HG02759 (cell line): ENCODE results near the gene TRAF3IP1.
"Not testable (repeated sequence)": the region's sequence is repeated elsewhere in the genome, so short reads cannot be mapped to it uniquely, and the experiment has no call there.

Source experiments
- ATAC-seq: cut with Tn5 transposase; IDR thresholded peaks from one replicate; pipeline ENCODE4 v1.9.1; 2021; ENCODE audit warnings: mild to moderate bottlenecking, moderate library complexity; ENCODE audit not compliant: unreplicated experiment

The TRAF3IP1 gene

GRCh38 chr2:238405217-238405555, 84.9 kb downstream of the TRAF3IP1 start:
- ATAC-seq = not testable (repeated sequence)

DNA sequence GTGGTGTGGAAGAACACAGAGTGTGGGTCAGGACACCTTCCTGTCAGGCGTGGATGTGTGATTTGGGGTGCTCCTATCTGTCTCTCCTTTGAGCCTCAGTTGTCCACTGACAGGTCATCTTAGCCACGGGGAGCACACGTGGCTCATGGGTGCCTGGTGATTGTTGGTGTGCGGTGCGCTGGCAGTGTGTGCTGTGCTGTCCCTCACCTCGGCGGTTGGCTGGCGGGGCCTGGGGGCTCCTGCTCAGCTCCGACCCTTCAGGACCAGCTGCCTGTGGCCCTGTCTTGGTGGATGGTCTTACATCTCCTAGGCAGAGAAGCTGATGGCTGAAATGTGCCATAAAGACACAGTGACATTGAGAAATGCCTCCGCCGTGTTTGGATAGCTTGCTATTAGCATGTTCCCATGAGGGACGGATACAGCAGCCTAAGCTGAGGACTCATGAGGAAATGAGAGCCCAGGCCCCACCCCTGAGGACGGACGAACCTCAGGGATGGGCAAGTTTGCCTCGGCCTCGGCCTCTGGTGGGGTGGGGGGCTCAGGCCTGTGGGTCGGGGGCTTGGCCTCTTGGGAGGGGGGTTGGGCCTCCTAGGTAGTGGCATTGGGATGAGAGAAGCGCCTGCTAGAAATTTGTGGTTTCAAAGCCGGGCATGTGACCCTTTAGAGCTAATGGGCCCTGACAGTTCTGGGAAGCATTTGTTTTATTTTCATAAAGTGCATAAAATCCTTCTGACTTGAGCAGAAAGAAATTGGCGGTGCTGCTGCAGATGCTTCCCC, 86.1 kb downstream of the TRAF3IP1 start:
- no peak for ATAC-seq

DNA sequence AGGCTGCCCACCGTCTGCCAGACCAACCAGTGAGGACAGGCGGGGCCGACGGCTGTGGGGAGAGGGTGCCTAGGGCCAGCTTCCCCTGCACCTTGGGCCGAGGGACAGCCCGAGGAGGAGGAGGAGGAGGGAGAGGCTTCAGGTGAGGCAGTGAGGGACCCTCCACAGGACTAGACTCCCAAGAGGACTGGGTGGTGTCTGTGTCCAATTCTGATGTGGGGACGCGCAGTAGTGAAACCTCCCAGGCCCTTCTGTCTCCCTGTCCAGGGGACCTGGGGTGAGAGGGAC, 86.6 kb downstream of the TRAF3IP1 start:
- ATAC-seq = no peak

DNA sequence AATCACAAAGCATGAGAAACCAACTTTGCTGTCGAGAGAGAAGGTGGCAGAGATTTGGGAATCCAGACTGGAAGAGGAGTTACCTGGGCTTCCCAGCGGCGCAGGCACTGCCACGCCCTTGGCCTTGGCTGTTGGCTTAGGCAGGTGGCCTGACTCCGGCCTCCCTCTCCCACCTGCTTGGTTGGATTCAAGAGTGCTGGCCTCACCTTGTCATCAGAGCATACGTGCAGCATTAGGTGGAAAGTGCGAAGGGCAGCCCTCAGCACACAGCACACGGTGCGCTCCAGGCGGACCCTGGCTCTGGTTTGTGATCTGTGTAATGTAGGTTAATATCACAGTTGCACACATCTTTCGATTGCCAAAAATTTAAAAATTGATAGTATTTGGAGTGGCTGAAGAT, 87.2 kb downstream of the TRAF3IP1 start:
- no peak for ATAC-seq

DNA sequence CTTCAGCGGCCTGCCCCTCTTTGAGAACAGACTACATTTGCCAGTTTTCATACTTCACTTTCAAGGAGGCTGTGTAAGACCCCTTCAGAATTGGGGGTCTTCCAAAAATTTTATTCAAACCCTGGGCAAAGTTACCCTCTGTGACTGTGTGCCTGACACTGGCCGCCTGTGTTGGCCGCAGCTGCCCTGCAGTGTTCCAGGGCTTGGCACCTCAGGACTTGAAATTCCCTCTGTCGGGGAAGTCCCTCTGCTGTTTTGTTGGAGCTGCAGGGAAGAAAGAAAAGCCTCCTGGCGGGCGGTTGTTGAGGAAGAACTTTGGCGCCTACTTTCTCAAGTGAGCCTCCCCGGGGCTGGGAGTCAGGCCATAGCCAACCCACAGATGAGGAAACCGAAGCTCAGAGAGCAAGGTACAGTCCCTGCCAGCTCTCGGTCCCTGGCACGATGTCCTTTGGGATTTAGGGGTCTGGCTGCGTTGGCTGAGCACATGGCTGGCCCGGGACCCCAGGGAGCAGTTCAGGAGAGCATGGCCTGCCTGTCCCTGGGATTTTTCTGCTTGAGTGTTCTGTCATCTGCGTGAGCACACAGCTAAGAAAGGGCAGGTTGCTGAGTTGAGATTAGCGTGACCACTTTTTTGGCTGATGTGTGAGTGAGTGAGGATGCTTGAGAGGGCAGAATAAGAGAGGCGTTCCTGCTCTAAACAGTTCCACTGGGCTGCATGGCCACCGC, 88.5 kb downstream of the TRAF3IP1 start:
- no peak for ATAC-seq

GRCh38 chr2:238409341-238410199, 89.3 kb downstream of the TRAF3IP1 start:
- ATAC-seq = no peak

DNA sequence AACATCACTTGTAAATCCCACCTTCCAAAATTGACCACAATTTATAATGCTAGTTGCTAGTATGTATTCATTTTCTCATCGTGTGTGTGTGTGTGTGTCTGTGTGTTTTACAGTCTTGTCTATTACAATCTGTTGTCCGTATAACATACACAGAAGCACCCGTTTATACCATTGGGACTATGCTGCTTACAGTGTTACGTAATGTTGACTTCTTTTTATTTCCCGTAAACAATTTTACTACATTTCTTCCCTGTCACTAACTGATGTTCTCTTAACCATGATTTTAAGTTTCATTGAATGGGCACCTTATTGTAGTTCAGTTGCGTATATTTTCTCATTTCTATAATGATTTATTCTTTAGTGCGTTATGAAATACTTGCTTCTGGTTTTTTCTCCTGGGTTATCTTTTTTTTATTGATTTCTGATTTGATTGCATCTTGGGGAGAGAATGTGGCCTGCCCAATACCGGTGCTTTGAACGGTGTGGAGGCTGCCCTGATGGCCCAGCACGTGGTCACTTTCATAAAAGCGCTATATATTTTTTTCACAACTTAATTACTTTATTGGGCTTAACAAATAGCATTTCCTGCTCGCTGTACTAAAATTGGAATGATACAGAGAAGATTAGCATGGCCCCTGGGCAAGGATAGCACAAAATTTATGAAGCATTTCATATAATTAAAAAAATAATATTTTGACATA, 91.9 kb downstream of the TRAF3IP1 start:
- no peak for ATAC-seq

GRCh38 chr2:238413368-238413767, 93.0 kb downstream of the TRAF3IP1 start:
- ATAC-seq = no peak

DNA sequence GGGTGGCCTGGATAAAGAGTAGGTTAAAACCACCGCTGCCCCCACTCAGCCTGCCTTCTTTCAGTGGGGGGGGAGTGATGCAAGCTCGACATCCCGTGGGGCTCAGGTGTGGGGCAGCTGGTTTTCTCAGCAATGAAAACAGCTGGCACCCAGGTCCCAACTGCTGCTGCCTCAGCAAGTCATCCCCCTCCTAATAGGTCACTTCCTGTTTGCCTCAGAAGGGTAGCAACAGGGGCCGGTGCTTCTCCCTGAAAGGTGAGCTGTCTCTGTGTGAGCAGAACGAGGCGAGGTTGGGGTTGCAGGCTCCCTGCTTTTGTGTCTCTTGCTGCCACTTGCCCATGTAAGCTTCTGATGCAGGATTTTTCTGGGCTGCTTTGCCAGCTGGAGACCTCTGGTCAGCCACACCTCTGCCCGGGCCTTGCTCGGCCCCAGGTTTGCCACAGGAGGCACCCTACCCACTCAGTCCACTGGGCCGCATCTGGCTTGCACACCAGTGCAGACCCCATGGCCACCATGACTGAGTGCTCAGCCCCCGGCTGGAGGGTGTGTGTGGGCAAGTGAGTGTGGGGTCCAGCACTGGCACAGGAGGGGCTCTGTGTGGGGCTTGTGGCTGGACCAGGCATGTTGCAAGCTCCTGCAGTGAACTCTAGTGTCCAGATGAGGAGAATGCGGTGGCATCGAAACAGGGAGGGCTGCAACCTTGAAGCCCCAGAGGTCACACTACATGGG, 94.9 kb downstream of the TRAF3IP1 start:
- ATAC-seq = no peak

DNA sequence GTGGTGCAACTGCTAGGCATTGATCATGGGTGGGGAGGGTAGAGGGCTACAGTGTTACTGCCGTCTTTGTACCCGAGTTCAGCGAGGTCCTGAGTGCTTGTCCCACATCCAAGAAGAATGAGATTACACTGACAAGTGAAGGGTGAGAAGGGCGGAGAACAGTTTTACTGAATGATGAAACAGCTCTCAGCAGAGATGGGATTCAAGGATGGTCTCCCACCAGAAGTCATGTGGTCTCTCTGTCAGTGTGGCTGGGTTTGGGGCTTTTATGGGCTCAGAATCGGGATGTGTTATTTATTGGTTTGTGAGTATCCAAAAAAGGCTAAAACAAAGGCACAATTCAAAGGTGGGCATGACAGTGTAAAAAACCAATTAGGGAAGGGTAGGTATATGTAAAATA, 95.6 kb downstream of the TRAF3IP1 start:
- ATAC-seq = no peak

GRCh38 chr2:238418196-238418998, 98.1 kb downstream of the TRAF3IP1 start:
- no peak for ATAC-seq

DNA sequence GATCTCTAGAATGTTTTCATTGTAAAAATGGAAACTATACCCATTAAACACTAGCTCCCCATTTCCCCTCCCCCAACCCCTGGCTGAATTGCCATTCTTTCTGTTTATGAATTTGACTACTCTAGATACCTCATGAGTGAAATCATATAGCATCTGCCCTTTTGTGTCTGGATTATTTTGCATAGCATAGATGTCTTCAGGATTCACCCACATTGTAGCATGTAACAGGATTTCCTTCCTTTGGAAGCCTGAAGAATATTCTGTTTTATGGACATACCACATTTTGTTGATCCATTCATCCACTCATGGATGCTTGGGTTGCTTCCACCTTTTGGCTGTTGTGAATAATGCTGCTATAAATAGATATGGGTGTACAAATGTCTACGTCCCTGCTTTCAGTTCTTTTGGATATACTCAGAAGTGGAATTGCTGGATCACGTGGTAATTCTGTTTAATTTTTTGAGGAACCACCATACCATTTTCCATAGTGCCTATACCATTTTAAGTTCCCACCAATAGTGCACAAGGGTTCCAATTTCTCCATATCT, 98.8 kb downstream of the TRAF3IP1 start:
- ATAC-seq = no peak

DNA sequence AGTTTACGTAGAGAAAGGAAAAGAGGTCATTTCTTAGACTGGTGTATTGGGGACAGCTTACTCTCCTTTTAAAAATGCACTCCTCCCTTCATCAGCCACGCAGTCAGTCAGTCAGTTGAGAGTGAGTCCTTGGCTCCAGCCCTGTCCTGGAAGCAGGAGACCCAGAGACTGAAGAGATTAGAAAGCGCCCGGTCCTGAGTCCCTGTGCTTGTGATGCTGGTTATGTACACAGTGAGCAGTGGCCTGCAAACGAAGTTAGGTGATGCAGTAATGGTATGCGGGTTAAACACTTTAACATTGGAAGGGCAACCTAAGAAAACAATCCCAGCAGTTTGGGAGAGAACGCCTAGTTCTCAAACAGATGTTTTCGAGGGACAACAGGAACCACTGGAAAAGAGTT, 100.1 kb downstream of the TRAF3IP1 start:
- no peak for ATAC-seq

DNA sequence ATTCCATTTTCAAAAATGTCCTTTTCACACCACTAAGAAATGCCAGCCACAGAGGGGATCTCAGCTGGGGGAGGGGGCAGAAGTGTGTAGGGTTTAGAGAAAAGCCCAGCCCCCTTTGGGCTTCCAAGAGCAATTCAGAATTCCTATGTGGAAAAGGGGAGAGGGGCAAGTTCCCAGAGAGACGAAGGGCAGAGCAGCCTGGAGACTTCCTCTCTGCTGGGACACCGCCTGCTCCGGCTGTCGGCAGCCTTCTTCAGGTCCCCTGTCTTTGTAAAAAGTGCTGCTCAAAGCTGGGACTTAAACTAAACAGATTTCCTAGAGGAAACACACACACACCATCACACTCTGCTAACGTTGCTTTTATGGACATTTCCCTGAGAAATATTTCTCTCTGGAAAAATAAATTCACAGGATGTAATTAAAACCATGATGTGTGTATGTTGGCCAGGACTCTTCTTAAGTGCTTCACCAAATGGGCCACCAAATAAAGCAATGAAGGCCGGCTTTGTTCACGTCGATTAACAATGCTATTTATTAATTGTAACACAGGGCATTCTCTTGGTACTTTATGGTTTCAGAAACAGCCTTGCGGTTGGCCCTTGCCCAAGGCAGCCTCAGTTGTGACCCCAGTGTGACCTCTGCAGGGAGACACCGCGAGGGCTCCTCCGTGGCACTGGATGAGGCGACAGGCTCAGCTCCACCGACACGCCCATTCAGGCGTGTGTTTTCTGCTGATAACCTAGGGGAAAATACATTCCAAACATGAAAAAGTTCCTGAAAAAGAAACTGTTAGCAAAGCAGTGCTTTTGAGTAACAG, 100.8 kb downstream of the TRAF3IP1 start:
- no peak for ATAC-seq

DNA sequence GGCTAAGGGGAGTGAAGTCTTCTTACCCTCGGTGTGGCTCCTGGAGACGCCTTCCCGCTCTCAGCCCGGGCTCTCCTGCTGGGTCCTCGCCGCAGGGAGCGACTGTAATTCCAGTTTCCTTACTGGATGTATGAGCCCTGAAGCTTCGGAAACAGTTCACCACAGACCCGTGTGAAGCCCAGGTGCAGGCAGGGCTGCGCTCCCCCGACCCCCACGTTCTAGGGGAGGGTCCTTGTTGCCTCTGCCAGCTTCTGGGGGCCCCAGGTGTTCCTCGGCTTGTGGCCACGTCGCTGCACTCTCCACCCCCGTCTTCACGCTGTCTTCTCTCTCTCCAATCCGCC, 101.3 kb downstream of the TRAF3IP1 start:
- ATAC-seq = no peak

DNA sequence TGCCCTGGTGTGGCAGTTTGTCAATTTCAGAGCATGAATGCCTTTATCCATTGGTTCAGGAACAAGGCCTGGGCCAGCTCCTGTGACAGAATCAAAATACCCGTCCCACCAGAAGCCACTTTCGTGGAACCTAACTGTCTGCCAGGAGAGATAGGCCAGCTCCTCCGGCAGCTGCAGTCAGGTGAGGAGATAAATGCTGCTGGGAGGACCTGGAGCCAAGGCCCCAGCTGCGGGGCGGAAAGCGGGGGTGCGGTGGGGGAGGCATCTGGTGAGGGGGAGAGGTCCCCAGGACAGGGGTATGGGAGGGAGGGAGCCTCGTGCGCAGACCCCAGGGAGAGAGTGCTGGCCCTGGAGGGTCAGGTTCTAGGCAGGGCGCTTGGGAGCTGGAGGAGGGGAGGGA, 102.0 kb downstream of the TRAF3IP1 start:
- ATAC-seq = no peak

DNA sequence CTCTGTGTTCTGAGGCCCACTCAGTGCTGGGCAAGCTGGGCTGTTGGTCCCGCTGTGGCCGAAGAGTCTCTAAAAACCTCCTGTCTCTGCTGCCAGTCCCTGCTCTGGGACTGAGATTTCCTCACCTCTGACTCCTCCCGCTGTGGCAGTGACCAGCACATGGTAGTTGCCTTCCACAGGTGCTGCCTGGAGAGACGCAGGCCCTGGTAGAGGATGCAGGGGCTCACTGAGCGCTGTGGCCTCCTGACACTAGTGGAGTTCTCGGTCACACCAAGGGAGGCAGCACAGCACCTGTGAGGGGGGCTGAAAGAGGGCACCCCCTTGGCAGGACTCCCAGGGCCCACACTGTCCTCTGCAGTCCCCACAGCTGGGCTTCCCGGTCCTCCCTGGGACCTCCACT, 102.6 kb downstream of the TRAF3IP1 start:
- no peak for ATAC-seq

- ATAC-seq = no peak
Observed at GRCh38 chr2:238423561-238424312, 103.4 kb downstream of the TRAF3IP1 start.
